SU-DHL-6 (cell line): ENCODE results near the gene KIF5C.

Source experiments
- CTCF ChIP-seq: fragments of 200-600 bp; sonication (generic); IDR thresholded peaks from one replicate; pipeline ENCODE4 v1.5.1; 2017; ENCODE audit warnings: antibody characterized with exemption, mild to moderate bottlenecking, low read length, moderate library complexity; ENCODE audit not compliant: insufficient read depth, poor library complexity, severe bottlenecking
- EZH2phosphoT487 ChIP-seq: fragments of 200-600 bp; sonication (generic), shearing (Covaris generic); conservative IDR thresholded peaks from 2 replicates; pipeline ENCODE4 v1.6.1; 2018; ENCODE audit warnings: mild to moderate bottlenecking, antibody characterized with exemption, low read length, moderate library complexity, mixed read lengths

- TF ChIP-seq EZH2phosphoT487, result no peak
- no peak for TF ChIP-seq CTCF
Measured at GRCh38 chr2:149009576-149010461, 134.8 kb downstream of the KIF5C start.
